Activated CD4-positive, alpha-beta T cell treated with anti-CD3 and anti-CD28 coated beads, Interleukin-2, amount 50 U/mL, for 4 hours (primary cell): Measurements from ENCODE around the gene GRIK1.

Source experiments
- DNase-seq, 2 experiments: peaks; one replicate each; pipeline ENCODE4 v3.0.0-alpha.2; 2020

The GRIK1 gene

DNA sequence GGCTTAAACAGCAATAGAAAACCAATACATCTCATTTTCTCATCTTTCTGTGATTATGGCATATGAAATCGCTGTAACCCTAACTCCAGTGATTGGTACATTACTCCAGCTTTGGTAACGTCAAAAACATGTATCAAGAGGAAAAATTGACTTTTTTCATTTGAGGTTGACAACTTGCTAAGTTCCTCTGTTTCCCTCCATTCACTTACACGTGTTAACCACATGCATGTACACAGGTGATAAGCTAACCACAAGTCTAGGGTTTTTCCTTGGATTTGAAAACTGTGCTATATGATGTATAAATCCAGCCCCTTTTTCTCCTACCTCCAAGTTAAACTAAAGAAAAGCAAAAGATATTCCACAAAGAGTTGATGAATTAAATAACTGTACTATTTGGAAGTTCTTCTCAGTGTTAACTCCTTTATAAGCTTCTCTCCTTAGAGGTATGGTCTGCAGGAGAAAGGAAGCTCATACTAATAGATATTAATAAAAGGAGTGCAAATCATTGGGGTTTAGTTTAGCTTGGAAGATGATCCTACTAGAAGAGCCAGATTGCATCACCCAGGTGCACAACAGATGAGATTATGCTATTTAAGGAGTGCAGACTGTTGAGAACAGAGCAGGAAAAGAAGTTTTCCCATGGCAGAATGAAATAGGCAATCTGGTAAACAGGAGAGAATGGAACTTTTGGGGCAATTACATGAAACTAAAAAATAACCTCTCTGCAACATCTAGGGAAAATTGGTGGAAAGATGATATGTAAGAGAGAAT lies 277.9 kb downstream of the GRIK1 start:
- DNase-seq, result no peak

DNA sequence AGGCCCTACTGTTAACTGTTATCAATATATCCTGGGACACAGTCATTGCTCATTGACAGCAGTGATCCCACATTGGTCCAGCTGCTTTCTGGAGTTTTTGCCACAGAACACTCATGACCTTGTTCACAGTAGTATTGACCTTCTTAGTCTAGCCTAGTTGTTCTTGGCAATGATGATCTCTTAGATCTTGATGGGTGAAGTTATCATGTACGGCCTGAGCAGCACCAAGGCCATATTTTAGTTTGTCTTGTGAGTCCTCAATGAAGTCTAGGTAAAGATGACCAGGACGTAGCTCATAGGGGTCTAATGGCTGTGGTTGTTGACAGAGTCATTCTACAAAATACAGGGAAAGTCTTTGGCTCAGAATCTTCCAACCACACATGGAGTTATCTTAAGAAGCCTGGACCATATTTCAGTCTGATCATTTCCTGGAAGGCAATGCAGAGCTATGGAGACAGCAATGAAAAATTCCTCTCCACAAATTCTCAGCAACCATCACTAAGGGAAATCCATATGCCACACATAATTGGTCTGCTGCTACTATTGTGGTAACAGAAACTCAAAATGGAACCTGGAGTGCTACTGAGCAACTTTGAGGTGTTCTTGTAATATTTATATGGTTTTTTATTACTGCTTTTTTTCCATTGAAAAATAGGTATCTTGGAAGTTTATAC lies 279.6 kb downstream of the GRIK1 start:
- DNase-seq, result no peak

DNA sequence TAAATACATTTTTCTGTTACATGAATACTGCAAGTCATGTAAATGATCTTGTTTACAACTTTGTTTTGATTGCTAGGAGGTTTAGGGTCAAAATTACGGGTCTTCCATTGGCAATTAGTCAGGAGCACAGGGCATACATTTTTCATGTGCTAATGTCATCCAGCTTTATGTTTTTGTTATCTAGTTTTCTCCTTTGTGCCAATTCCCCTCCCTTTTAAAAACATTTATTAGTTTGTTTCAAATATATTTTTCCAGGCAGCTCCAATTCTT lies 280.9 kb downstream of the GRIK1 start:
- DNase-seq, result no peak

DNA sequence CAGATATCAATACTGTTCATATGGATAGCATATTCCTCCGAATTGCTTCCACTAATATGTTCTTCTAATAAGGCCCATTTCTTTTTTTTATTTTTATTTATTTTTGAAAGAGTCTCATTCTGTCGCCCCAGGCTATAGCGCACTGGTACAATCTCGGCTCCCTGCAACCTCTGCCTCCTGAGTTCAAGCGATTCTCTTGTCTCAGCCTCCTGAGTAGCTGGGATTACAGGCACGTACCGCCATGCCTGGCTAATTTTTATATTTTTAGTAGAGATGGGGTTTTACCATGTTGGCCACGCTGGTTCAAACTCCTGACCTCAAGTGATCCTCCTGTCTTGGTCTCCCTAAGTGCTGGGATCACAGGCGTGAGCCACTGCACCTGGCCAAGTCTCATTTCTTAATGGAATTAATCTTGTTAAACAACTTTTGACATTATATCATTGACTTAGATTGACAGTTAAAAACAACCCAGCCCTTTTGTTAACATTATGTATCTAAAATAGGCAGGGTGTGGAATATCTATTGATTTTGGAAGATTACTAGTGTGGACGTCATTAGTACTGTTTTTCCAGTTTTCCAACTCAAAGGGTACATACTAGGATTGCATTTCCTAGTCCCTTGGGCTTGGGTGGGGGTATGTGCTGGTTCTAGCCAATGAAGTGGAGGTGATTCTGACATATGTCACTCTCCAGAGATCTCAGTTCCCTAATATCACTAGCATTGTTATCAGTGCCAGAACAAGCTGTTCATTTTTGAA lies 281.4 kb downstream of the GRIK1 start:
- no peak for DNase-seq

DNA sequence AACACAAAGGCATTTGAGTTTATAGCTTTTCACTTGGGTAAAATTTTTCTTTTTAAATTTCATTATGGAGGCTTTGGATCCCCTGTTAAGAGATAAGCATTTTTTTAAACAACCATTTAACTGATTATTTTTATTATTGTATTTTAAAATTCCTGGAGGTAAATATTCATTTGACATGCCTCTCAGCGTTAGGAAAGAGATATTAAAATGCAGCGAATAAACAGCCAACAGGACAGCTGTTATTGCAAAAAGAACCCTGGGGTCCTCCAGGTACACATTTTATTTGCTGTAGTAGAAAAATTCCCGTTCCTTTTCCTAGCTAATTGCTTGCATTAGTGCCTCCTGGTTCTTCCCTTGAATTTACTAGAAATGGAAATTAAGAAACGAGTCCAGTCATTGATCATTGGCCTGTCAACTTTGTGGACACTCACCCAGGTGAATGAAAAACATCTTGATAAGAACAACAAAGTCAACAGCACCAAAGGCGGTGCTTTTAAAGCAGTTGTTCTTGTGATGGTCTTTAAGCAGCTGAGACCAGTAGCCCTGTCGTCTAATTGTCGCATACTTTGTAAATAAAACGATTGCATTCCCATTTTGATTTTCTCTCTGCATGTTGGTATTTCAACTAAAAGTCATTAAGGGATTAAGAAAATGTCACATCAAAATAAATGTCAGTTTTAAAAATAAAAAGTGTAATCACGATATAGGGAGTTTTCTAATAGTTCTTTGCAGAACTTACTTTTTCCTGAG lies 282.4 kb downstream of the GRIK1 start:
- no peak for DNase-seq

DNA sequence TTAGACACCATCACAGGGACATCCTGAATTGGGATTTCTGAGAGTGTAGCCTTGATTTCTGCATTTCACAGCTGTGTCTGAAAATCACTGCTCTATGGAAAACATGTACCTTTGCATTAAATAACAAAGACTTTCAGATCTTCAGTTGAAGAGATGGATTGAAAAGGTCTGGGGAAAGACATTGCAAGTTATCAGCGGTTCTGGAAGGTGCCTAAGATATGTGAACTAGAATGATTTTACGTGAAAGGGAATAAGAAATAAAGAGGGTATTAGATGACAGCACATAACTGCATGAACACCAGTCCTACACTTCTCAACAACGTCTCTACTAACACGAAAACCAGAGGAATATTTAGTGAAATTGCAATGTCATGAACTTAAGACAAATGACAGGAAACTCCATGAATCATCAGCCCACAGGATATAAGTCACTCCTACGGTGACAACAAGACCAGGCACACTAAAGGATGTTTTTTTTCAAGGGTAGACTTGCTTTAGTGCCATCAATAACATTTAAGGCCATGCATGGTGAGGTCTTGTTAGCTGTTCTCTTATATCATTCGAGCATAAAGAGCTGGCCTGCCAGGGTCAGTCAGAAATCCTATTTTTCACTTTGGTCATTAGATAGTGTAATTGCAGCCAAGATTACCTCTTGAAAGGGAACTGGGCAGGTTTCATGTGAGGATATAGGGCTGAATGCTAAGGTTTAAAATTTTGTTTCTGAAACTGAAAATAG lies 283.1 kb downstream of the GRIK1 start:
- DNase-seq, result no peak

DNA sequence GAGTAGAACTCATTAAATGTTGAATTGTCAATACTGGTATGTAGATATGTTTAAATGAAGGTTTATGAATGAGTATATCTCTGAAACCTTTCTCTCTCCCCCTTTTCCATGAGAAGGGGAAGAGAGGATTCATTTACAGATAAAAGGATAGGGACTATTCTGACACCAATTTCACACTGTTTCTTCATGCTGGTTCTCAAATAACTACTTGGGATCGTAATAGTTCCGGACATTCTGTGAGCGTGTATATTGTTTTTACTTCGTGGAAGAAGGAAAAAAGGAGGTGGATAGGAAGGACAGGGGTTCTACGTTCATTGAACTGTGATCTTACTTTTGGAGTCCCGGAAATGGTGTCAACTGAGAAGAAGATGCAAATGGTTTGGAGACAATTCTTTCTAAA lies 284.2 kb downstream of the GRIK1 start:
- DNase-seq, result no peak

DNA sequence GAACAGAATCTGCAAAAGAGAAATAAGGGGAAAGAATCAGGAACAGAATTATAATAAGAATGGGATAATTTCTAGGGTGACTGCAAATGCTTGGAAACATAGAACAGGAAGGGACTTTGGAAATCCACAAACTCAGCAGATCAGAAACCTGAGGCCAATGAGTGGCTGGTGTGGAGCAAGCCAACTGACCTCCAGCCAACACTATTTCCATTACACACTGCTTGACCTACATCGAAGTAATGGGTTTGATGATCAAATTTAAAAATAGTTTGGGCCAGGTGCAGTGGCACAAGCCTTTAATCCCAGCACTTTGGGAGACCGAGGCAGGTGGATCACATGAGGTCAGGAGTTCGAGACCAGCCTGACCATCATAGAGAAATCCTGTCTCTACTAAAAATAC lies 284.9 kb downstream of the GRIK1 start:
- no peak for DNase-seq

DNA sequence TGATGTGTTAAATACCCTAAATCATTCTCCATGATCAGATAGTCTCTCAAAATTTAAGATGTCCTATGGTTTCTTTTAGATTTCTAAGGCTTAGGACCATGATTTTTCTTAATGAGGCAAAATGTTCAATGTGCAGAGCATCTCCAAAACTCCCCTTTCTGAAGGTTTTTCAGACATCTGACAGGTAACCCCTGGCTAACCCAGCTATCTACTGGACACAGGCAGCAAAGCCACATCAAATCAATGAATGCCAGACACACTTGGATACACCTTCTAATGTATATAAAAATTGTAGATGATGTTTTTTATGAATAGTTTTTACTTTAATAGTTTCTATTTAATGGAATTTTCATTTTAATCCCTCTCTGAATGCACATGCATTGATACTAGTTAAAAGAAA lies 285.6 kb downstream of the GRIK1 start:
- DNase-seq, result no peak

DNA sequence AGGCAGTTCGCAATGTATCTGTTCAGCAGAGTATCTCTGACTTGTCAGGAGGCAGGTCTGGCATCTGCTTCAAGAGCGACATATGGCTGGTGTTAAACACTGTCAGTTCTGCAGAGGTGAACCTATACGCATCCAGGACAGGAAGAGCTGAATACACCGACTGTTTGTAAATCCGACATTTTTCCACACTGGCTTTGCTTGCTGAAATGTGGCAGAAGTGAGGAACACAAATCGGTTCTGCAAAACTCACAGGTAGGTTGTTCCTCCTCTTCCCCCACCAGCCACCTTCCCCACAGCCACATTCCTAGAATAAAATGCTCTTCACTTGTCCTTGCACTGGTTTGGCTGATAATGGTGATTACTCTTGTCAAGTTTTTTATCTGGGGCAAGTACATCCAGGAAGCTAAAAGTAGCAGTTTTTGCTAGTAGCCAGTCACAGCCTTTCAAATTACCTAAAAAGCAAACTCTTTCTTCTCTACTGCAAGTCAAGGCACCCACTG lies 289.2 kb downstream of the GRIK1 start:
- DNase-seq, result no peak

DNA sequence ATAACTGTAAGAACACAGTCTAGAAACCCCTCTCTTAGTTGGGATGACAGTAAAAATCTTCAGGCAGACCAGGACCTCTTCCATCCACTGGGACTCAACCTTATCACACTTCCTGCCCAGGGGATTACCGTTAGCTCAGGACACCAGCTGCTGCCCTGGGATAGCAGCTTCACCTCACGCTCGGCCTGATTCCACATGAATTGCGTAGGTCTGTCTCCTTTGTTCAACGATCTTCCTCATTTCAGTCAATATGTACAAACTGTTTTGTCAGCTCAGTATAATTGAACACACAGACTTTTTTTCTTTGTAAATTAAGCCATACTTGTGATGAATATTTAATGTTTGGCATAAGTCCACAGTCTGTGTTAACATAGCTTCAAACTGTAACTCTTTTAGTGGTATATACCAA lies 290.4 kb downstream of the GRIK1 start:
- no peak for DNase-seq

DNA sequence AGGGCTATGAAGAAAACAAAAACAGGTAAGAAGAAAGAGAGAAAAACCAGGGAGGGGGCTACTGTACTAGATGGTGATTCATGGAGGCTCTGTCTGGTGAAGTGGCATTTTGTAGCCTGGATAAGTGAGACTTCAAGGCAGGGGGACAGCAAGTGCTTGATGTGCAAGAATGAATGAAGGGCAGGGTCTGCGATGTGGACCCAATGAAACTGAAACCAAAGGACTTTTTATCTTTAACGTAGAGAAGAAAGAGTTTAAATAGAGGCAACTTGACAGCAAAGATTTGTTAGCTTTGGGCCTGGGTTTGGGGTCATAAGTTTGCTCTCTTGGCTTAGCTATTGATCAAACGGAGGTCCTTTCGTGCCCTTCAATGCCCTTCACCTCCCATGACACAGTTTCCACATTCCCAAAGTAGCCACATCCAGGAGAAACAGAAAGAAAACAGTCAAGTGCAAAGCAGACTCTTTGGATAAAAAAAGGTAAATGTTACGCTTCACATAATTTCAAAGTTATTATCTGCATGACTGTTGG lies 291.0 kb downstream of the GRIK1 start:
- no peak for DNase-seq

DNA sequence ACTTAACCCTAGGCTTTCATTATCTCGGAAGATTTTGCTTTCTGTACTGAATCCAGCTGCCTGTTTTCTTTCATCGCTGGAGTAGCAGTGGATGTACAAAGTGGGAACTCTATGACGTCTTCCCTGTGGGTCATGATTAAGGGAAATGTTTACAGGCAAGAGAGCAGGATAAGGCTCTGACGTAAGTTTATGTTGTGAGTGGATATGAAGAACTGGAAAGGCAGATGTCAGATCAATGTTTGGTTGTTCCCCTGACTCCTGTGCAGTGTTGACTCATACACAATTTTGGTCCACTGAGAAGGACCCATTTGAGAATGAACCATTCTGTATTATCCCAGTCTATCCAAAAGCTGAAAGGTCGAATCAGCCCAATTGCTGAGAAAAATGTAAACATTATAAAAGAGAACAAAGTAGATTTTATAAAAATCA lies 292.4 kb downstream of the GRIK1 start:
- DNase-seq, result no peak

DNA sequence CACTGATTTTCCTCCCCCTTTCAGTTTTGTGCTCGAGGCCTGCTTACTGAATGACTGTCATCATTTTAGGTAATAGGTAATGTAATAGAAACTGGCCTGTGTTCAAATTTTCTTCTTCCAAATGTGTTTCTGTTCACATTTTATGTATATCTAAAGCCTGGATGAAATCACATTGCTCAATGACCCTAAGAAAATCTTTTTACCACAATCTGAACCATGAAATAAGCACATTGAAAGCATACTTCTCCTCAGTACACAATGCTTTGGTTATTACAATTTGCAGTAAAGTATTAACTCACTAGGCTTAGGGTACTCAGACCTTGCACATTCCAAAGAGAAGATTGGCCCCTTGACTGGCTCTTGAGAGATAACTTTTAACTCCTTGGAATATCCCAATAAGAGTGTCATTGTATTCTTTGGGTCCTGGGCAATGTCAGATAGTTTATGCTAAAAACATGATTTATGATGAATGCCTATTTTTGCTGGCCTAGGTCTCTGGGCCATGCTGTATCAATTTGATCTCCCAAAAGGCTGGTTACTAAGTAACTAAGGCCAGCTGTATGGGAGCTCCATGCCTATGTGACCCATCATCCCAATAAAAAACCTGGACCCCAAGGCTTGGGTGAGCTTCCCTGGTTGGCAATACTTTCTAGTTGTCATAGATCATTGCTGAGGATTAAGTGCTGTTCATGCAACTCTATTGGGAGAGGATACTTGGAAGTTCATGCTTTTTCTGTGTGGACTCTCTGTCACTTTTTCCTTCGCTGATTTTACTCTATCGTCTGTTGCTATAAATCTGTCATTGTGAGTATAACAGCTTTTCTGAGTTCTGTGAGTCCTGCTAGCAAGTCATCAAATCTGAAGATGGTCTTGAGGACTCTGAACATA lies 293.9 kb downstream of the GRIK1 start:
- no peak for DNase-seq

DNA sequence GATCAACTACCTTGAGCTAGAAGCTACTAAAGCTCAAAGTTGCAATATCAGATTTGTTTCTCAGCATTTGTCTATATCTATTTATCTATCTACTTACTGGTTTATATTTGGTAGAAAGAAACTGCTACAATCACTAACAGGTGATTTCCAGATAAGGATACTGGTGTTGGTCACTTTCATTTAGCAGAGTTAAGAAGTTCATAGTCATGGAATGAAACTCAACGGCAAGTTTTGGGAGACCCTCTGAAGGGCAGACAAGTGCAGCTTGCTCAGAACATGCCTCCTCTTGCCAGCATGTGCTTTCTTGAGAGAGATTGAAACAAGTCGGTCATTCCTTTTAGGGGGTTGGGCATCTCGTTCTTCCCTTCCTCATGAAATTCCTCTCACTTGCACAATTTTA lies 296.5 kb downstream of the GRIK1 start:
- no peak for DNase-seq

DNA sequence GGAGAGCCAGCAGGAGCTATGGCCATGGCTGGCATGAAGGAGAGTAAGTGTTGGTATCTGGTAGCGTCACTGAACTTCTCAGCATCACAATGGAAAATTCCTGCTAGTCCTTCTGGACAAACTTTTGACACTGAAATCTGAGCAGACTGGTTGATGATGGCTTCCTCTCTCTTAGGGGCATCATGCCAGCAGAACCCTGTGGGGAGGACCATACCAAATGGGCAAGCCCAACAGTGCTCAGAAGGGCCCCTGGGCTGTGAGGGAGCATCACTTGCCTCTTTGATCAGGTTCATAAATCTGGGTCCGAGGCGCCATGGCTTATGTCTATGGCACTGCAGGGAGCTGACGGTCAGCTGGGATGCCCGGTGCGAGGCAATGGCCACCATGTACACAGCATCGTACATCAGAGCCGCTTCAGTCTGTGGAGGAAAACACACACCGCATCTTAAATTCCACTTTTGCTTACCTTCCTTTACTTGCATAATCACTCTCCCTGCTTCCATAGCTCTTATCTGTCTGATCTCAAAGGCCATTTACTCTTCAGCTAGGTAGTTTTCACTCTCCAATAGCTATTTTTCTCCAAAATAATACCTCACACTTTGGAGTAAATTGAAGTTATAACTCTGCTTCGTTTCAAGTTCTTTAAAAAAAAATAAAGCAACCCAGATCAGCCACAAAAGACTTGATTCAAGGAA lies 297.1 kb downstream of the GRIK1 start:
- DNase-seq, result no peak

DNA sequence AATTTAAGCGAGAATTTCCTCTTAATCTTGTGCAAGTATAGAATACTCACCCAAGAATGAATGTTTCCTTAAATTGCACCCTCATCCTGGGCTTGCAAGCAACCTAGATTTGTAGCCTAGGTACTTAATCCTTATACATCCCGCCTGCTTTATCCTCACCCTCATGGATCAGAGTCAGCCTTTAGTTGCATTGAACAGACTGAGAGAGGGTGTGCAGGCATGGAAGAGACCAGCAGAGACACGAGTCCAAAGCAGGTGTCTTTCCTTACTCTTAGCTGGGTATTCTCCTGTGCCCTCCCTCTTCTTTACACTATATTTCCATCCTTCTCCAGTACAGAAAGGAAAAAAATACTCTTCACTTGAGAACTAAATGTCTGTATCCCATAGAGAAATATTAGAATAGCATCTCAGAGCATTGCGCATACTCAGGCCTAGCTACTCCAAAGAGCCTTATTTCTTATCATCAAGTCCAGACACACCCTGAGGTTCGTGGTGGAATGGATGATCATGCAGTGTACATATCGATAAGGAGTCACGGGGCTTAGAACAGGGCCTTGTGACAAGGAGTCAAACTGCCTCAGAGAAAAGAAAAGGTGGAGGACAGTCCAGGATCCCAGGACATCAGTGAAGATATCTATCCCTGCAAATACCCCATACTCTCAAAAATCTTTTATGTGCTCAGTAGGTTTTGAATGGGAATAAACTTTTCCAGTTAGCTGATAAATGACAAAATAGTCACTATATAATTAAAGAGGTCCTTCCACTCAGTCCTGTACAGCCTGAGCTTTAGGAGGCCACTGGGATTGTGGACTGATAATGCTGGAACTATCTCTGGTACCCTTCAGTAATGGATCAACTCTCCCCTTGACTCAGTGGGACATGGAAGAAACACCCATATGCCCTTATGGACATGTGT lies 297.9 kb downstream of the GRIK1 start:
- no peak for DNase-seq

DNA sequence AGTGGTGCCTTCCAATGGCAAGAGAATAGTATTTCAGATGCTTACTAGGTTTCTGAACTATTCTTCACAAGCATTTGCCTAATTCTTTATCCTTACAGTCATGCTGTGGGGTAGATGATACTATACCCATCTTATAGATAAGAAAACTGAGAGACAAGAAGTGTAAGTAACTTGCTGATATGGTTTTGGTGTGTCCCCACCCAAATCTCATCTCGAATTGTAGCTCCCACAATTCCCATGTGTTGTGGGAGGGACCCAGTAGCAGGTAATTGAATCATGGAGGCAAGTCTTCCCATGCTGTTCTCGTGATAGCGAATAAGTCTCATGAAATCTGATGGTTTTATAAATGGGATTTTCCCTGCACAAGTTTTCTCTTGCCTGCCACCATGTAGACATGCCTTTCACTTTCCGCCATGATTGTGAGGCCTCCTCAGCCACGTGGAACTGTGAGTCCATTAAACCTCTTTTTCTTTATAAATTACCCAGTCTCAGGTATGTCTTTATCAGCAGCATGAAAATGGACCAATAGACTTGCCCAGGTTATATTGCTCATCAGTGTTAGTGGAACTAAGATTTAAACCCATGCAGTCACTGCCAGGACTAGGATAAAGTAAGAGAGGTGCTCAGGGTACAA lies 298.7 kb downstream of the GRIK1 start:
- no peak for DNase-seq

DNA sequence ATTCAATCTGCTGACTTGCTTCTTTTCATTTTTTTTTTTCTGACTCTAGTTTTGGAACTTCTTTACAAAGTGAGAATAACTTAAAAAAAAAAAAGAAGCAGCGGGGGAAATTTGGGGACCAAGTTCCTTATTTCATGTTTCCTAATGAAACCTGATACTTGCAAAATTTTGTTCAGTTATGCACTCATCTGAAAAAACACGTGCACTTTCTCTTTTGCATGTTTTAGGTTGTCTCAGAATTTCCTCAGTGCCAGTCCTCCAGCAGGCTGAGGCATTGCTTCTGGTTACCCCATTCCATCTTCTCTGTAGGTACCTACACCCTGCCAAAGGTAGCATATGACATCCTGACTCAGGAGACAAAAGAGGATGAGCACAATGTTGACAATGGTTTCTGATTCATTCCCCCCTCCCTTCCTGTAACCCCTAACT lies 299.7 kb downstream of the GRIK1 start:
- no peak for DNase-seq
